ENCODE measurements around the gene DNPH1. TPM values are rescaled to one million over a fixed set of nuclear protein-coding genes. Genes with fewer than 3 reads are reported as not detected.

Gene DNPH1
- total and polyA plus RNA-seq, 2 of the 8 experiments (the other 6 are each of a cell fraction or from before 2014, with no cell fraction given), result 33.9 to 134 TPM

GRCh38 chr6:43215066-43215465 is 14.2 kb downstream of the DNPH1 start (continued):
- TF ChIP-seq RBBP5 (IDR thresholded peaks at IDR 0.05; ENCODE audit: borderline replicate concordance, low read depth, low read length) (no peak), KDM4A (IDR thresholded peaks at IDR 0.05; ENCODE audit: low read depth, low read length, severe bottlenecking) (no peak), SIX5 (IDR thresholded peaks at IDR 0.05; ENCODE audit: low read depth, low read length) (no peak), RNF2 (IDR thresholded peaks at IDR 0.05; ENCODE audit: borderline replicate concordance, low read depth, low read length, missing control alignments, poor library complexity, severe bottlenecking) (no peak), EP300 (IDR thresholded peaks at IDR 0.05; ENCODE audit: borderline replicate concordance in 1 of 2, low read depth in 2 of 2, low read length in 2 of 2) (no peak)
